BLaER1 treated with 17β-estradiol and CSF1 and Interleukin-3, amounts not matched to agents 10 nM and 100 nM (cell line): ENCODE data around the gene DGCR6.
"Not testable (repeated sequence)": the region's sequence is repeated elsewhere in the genome, so short reads cannot be mapped to it uniquely, and the experiment has no call there.

Source experiments
- H3K27ac ChIP-seq, 11 experiments: shearing (Covaris generic); formaldehyde crosslinking; 2 replicates each; pipeline ENCODE4 v1.8.1; 2022
- H3K27me3 ChIP-seq, 11 experiments: shearing (Covaris generic); formaldehyde crosslinking; 2 replicates each; pipeline ENCODE4 v1.8.1; 2022
- H3K36me3 ChIP-seq, 11 experiments: shearing (Covaris generic); formaldehyde crosslinking; 2 replicates each; pipeline ENCODE4 v1.8.1; 2022
- H3K4me1 ChIP-seq, 10 experiments: shearing (Covaris generic); formaldehyde crosslinking; 2 replicates each; pipeline ENCODE4 v1.8.1; 2022
- H3K4me2 ChIP-seq, 11 experiments: shearing (Covaris generic); formaldehyde crosslinking; 2 replicates each; pipeline ENCODE4 v1.8.1; 2022
- H3K4me3 ChIP-seq, 10 experiments: shearing (Covaris generic); formaldehyde crosslinking; 2 replicates each; pipeline ENCODE4 v1.8.1; 2022
- H3K9ac ChIP-seq, 11 experiments: shearing (Covaris generic); formaldehyde crosslinking; 2 replicates each; pipeline ENCODE4 v1.8.1; 2022
- H3K9me3 ChIP-seq, 11 experiments: shearing (Covaris generic); formaldehyde crosslinking; replicated peaks in 1 of 11; 2 replicates each; pipeline ENCODE4 v1.8.1; 2022
- H4K20me1 ChIP-seq, 11 experiments: shearing (Covaris generic); formaldehyde crosslinking; 2 replicates each; pipeline ENCODE4 v1.8.1; 2022
- Cebpa-rat ChIP-seq, 11 experiments: shearing (Covaris generic); IDR thresholded peaks; 2 replicates each; pipeline ENCODE4 v1.8.1; 2022

DGCR6 gene

DNA sequence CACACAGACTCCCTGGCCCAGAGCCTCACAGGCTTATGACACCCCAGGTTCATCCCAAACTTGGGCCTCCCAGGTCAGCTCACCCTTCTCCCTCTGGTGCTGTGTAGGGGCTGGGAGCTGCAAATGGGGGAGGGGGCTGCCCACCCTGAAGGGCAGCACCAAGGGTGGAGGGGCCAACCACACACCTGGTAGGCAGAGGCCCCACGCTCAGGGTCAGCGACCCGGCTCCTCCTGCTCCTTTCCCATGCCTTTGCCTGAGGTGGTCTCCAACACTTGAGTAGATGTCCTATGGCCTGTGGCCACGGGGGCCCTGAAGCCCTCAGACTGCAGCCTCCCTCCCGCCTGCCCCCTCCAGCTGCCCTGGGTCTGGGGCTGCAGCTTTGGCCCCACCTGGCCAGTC lies 3.4 kb downstream of the DGCR6 start:
- H4K20me1 ChIP-seq = no peaks in the 10 kb centered on the region
- no peak overlapping the region for H3K4me2 ChIP-seq
- no peaks in the 10 kb centered on the region for H3K36me3 ChIP-seq
- no peak for TF ChIP-seq Cebpa-rat (IDR thresholded peaks at IDR 0.05)
- H3K9ac ChIP-seq = no peak overlapping the region
- no peaks in the 10 kb centered on the region for H3K27me3 ChIP-seq
- H3K4me3 ChIP-seq = no peak overlapping the region
- H3K9me3 ChIP-seq = no peaks in the 10 kb centered on the region
- H3K27ac ChIP-seq = no peak overlapping the region
- H3K4me1 ChIP-seq = no peaks in the 10 kb centered on the region

DNA sequence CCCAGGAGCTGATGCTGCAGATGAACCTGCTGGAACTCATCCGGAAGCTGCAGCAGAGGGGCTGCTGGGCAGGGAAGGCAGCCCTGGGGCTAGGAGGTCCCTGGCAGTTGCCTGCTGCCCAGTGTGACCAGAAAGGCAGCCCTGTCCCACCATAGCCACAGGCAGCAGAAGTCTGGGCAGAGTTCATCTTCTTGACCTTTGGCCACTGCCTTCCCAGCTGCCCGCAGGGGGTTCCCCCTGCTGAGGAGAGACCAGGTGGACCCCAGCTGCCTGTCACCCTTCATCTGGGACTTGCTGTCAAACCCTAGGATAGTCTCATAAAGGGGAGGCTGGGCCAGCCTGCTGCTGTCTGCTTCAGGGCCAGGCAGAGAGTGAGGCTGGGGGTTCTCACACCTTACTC lies 5.4 kb downstream of the DGCR6 start:
- H3K9ac ChIP-seq, H3K27me3 ChIP-seq, H3K27ac ChIP-seq, H3K4me2 ChIP-seq, H3K36me3 ChIP-seq, H3K4me1 ChIP-seq, H3K9me3 ChIP-seq, H3K4me3 ChIP-seq, H4K20me1 ChIP-seq: not testable (repeated sequence)

DNA sequence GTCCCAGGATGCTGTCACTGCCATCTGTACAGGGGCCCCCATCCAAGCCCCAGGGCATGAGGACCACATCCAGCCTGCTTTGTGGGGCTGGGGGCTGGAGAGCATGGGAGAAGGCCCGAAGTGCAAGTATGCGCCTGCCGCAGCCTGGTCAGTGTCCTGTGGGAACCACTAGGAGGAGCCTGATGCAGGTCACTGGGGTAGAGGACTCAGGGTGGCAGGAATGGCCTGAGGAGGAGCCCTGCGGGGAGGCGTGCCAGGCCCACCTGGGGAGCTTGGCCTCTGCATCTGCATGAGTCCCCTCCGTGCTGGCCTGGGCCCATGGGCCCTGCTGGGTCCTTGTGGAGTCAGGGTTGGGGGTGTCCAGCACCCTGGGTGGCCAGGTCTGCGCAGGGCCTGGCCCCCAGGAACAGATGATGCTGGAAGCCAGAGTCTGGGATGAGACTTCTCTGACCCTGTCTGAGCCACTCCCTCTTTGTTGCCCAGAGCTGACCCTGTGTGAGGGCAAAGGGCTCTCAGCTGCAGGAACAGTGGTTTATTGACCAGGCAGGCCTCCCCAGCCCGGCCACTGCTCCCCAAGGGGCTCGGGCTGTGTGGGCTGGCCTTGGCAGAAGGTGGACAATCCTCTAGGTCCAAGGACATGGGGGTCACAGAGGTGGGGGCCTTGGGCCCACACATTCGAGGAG lies 6.3 kb downstream of the DGCR6 start:
- H3K4me3 ChIP-seq, H3K27ac ChIP-seq, H3K4me2 ChIP-seq, H4K20me1 ChIP-seq, H3K27me3 ChIP-seq, H3K36me3 ChIP-seq, H3K9me3 ChIP-seq, H3K4me1 ChIP-seq, H3K9ac ChIP-seq: not testable (repeated sequence)

DNA sequence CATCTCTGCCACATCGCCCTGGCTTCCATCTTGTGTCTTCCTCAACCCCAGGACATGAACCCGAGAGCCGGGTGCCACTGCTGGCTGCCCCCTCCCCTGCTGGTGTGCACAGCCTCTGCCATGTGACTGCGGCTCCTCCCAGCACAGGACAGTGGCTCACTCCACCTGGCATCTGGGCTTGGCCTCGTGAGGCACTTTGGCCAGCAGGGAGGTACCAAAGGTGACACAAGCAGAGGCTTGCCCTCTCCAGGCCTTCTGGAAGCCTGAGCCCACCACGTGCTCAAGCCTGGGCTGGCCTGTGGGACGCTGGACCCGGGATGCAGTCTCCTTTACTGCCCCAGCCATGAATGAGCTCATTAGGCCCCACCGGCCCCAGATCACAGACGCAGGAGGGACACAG lies 8.4 kb downstream of the DGCR6 start:
- H3K27ac ChIP-seq, H4K20me1 ChIP-seq, H3K4me2 ChIP-seq, H3K9me3 ChIP-seq, H3K27me3 ChIP-seq, H3K4me1 ChIP-seq, H3K36me3 ChIP-seq, H3K4me3 ChIP-seq, H3K9ac ChIP-seq: not testable (repeated sequence)

DNA sequence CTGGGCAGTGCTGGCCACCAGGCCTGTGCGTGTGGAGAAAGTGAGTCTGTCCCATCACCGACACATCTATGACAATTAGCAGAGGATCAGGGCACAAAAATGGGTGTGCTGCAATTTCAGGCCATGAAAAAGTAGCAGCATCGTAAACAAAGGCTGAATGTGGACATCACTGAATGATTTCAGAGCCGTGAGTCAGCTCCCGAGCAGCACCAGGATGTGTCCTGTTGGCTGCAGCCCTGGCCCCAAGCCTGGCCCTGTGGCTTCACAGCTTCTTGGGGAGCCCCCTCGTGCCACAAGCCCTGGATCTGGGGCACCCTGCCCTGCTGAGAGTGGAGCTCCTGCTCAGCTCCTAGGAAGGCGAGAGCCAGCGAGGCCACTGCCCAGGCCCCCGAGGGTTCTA lies 9.4 kb downstream of the DGCR6 start:
- H3K9ac ChIP-seq, H3K9me3 ChIP-seq, H3K4me3 ChIP-seq, H3K36me3 ChIP-seq, H4K20me1 ChIP-seq, H3K27me3 ChIP-seq, H3K4me1 ChIP-seq, H3K4me2 ChIP-seq, H3K27ac ChIP-seq: not testable (repeated sequence)

DNA sequence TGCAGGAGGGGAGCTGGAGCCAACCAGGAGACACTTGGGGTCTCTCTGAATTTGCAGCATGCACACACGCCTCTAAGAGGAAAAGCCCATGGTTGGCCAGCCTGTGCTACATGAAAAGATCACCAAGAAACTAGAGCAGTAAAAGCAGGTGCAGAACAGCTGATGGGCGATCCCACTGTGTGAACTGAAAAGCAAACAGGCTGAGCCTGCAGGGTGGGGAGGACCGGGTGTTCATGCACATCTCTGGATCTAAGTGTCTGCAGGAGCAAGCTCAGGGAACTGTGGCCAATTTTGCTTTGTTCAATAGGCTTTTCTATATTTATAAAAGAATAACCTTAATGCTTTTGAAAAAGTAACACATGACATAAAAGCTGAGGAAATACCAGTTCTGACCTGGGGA lies 11.7 kb downstream of the DGCR6 start:
- H3K4me3 ChIP-seq, H3K9me3 ChIP-seq, H3K9ac ChIP-seq, H3K4me1 ChIP-seq, H3K36me3 ChIP-seq, H3K27me3 ChIP-seq, H4K20me1 ChIP-seq, H3K4me2 ChIP-seq, H3K27ac ChIP-seq: not testable (repeated sequence)

DNA sequence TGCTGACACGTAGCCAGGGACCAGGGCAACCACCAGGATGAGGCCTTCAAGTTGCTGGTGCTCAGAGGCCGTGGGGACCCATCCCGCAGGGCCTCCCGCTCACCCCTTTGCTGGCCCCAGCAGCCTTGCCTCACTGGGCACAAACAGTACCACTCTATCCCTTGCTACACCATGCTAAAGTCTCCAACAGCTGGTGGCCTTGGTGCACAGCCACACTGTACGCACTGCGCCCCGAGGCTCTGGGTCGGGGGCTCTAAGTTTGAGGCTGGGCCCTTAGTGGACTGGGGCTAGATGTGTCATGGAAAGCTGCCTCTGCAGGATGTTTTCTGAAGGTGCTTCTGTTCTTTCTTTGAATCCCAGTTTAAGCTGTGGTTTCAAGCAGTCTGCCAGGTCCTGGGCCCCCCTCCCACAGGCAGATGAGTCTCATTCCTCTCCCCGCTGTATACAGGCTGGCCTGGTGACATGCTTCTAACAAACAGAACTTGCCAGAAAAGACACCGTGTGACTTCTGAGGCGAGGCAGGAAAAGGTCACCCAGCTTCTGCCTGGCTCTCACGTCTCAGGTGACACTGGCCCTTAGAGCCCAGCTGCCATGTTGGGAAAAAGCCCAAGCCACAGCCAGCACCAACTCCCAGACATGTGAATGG lies 14.3 kb downstream of the DGCR6 start:
- H3K4me3 ChIP-seq, H3K4me1 ChIP-seq, H4K20me1 ChIP-seq, H3K27ac ChIP-seq, H3K36me3 ChIP-seq, H3K9ac ChIP-seq, H3K9me3 ChIP-seq, H3K4me2 ChIP-seq, H3K27me3 ChIP-seq: not testable (repeated sequence)

DNA sequence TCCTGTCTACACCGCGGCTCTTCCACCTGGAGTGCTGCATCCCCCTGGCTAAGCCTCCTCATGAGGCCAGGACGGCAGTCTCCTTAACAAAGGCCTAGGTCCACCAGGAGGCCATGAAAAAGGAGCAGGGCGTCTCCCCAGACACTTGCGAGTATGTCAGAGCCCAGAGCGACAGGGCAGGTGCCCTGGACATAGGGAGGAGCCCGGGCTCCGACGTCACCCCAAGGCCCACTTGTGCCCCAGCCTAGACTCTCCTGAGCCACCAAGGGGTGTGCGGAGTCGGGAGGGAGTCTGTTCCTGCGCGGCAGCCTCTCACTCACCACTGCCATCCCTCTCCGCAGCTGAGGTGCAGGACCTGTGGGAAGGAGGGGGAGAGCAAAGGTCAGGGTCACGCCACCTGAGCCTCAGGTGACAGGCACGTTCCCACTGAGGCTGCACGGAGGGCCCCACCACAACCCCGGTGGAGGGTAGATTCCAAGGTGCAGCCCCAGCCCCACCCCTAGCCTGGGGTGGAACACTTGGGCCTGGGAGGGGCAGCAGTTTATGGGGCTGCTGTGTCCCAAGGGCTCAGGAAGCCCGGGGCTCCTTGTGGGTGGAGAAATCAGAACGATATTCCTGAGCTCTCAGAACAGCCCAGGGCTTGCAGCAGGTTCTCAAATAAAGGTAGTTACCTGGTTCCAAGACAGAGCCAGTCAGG lies 19.4 kb downstream of the DGCR6 start:
- no peak overlapping the region for H3K9ac ChIP-seq
- H3K4me2 ChIP-seq = no peak overlapping the region
- no peaks in the 10 kb centered on the region for H3K36me3 ChIP-seq
- no peak for TF ChIP-seq Cebpa-rat (IDR thresholded peaks at IDR 0.05)
- no peaks in the 10 kb centered on the region for H3K27me3 ChIP-seq
- no peak overlapping the region for H3K27ac ChIP-seq
- no peaks in the 10 kb centered on the region for H3K9me3 ChIP-seq
- H4K20me1 ChIP-seq = no peaks in the 10 kb centered on the region
- no peaks in the 10 kb centered on the region for H3K4me1 ChIP-seq
- no peak overlapping the region for H3K4me3 ChIP-seq

DNA sequence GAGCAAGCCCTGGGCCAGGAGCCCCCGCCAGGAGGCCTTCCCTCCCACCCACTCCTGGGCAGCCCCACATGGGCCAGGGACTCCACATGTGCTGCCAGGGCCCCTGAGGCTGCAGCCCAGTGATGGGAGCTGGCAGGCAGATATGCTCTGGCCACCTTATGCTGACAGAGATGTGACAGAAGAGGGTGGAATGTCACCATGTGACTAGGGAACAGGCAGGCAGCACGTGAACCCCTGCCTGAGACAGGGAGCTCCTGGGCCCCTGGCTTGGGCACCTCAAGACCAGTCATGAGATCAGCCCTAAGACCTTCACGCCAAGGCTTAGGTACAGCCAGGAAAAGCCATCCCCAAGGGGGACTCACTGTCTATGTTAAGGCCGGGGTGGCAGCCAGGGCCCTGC lies 20.9 kb downstream of the DGCR6 start:
- no peak for TF ChIP-seq Cebpa-rat (IDR thresholded peaks at IDR 0.05)

DNA sequence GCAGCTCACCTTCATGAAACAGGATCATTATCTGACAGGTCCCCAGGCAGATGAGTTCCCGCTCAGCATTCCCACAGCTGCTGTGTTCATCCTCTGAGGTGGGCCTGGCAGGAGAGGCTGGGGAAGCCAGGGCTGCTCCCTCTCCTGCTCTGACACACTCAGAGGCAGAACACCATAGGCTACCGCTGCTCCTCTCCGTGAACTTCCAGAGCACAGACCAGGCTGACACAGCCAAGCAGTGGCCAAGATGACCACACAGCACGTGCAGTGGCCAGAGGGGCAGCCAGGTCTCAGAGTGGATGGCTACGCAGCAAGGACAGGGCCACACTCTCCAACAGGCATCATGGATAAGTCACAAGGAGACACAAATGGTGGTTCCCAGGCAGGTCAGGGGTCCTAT lies 21.5 kb downstream of the DGCR6 start:
- no peaks in the 10 kb centered on the region for H4K20me1 ChIP-seq
- H3K9ac ChIP-seq = no peak overlapping the region
- H3K4me2 ChIP-seq = no peak overlapping the region
- H3K4me3 ChIP-seq = no peak overlapping the region
- no peak overlapping the region for H3K27ac ChIP-seq
- H3K36me3 ChIP-seq = no peaks in the 10 kb centered on the region
- no peaks in the 10 kb centered on the region for H3K9me3 ChIP-seq
- H3K4me1 ChIP-seq = no peaks in the 10 kb centered on the region
- H3K27me3 ChIP-seq = no peaks in the 10 kb centered on the region
- TF ChIP-seq Cebpa-rat (IDR thresholded peaks at IDR 0.05) = no peak

More for the DNA sequence above, 20.9 kb downstream of the DGCR6 start:
- Histone ChIP-seq H3K9me3 (no peaks in the 10 kb centered on the region), H3K4me2 (no peak overlapping the region), H3K27ac (no peak overlapping the region), H3K36me3 (no peaks in the 10 kb centered on the region), H4K20me1 (no peaks in the 10 kb centered on the region), H3K4me3 (no peak overlapping the region), H3K9ac (no peak overlapping the region), H3K27me3 (no peaks in the 10 kb centered on the region), H3K4me1 (no peaks in the 10 kb centered on the region)
